ENCODE results near the gene ALDH1A3. TPM values are rescaled to one million over a fixed set of nuclear protein-coding genes. Genes with fewer than 3 reads are reported as not detected.
"Not testable (repeated sequence)": the region's sequence is repeated elsewhere in the genome, so short reads cannot be mapped to it uniquely, and the experiment has no call there.

Gene ALDH1A3
- total and polyA plus RNA-seq, 5 donors = 8.3 to 10.3 (median 8.9) TPM

DNA sequence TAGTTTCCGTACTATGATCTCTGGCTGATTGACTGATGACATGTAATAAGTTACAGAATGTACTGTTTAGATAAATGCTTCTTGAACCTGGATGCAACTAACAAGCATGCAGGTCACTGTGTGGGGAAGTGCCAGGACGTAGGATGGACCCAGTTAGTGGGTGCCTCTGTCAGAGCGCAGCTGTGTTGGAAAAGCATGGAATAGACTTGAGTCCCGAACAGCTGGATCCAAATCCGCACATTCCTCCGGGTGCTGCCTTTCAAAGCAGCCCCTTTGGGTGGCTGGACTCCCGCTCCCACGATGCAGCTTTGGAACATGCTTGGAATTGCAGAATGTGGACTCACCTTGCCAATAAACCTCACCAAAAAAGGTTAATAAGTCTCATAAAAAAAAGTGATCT is 35.5 kb upstream of the ALDH1A3 start:
- Histone ChIP-seq H3K27me3 (ENCODE audit: control insufficient read depth, insufficient read depth) (no peaks in the 10 kb centered on the region), H3K4me3 (ENCODE audit: low read length) (no peak overlapping the region), H3K4me1 (ENCODE audit: control insufficient read depth, insufficient read depth, low read length) (no peaks in the 10 kb centered on the region), H3K9me3 (ENCODE audit: control insufficient read depth, low read length) (no peaks in the 10 kb centered on the region), H3K27ac (ENCODE audit: low read length) (no peak overlapping the region)
- DNase-seq (no peak), ATAC-seq (no peak)
- intact Hi-C loops (cut with DNase I) = no loop called here
- 77% methylated on average over 8 of the region's 8 CpGs for WGBS

DNA sequence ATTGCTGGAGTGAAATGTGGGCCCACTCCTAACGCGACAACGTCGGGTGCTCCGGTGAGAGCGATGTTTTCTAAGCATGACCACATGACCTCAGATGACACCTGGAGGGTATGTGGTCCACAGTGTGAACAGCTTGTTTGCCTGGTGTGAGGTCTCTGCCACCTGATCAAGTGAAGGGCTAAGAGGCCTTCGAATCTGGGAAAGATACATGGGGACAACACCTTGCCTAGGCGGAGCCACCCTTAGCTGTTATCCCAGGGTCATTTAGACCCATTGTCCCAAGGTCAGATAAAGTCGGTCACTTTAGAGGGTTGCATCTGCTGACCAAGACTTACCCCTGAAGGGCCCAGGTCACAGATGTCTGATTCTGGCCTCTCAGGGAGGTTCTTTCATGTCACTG is 34.9 kb upstream of the ALDH1A3 start:
- Histone ChIP-seq H3K27me3 (ENCODE audit: control insufficient read depth, insufficient read depth) (no peaks in the 10 kb centered on the region), H3K4me1 (ENCODE audit: control insufficient read depth, insufficient read depth, low read length) (no peaks in the 10 kb centered on the region), H3K27ac (ENCODE audit: low read length) (no peak overlapping the region), H3K9me3 (ENCODE audit: control insufficient read depth, low read length) (no peaks in the 10 kb centered on the region), H3K4me3 (ENCODE audit: low read length) (no peak overlapping the region)
- no peak for DNase-seq
- intact Hi-C loops (cut with DNase I) = no loop called here
- 91% methylated on average over 9 of the region's 9 CpGs for WGBS
- no peak for ATAC-seq

GRCh38 chr15:100847194-100847593 is 32.4 kb upstream of the ALDH1A3 start:
- H3K9me3 ChIP-seq (ENCODE audit: control insufficient read depth, low read length) = no peaks in the 10 kb centered on the region
- no peak for DNase-seq
- no peak overlapping the region for H3K27ac ChIP-seq (ENCODE audit: low read length)
- intact Hi-C loops (cut with DNase I) = no loop called here
- 92% methylated on average over 5 of the region's 5 CpGs for WGBS
- H3K4me1 ChIP-seq (ENCODE audit: control insufficient read depth, insufficient read depth, low read length) = no peaks in the 10 kb centered on the region
- H3K4me3 ChIP-seq (ENCODE audit: low read length) = no peak overlapping the region
- no peaks in the 10 kb centered on the region for H3K27me3 ChIP-seq (ENCODE audit: control insufficient read depth, insufficient read depth)
- no peak for ATAC-seq

DNA sequence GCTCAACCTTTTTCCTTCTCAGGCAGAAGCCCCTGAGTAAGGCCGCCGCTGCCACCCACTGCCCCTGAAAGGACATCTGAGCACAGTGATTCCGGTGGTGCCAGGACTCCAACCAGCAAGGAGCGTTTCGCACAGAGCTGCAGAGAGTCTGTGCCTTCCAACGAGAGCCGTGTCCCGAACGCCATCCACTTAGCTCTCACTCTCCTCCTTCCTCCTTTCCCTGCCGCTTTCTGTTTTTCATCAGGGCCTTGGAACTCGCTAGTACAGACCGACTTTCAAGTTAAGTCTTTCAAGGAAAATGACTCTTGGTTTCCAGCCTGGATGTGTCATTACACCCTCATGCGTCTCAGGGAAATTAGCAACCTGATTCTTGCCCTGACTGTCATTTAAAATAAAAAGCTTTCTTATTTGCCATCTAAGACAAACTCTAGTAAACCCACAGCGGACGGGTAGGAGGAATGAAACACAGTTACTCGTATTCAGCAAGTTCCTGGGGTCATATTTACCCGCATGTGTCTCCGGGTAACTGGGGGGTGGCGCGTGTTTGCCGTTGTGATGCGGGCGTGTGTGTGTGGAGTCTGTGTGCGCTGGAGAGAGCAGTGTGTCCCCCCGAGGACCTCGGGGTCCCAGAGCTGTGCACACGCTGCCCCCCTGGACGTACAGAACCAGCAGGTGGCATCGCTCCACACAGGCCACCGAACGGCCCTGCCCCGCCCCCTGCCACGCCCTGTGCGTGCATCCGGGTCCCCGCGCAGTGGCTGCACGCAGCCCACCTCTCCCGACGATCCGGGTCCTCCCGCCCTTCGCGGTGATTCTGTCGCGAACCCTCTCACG is 30.4 kb upstream of the ALDH1A3 start:
- no peak overlapping the region for H3K27ac ChIP-seq (ENCODE audit: low read length)
- H3K27me3 ChIP-seq (ENCODE audit: control insufficient read depth, insufficient read depth) = no peaks in the 10 kb centered on the region
- peaks cover 1% of the 10 kb centered on the region for H3K4me1 ChIP-seq (ENCODE audit: control insufficient read depth, insufficient read depth, low read length)
- WGBS = 16% methylated on average over 47 of the region's 47 CpGs
- peak overlapping the region; percentile 16 for H3K4me3 ChIP-seq (ENCODE audit: low read length)
- intact Hi-C loops (cut with DNase I) = no loop called here
- ATAC-seq = peak; percentile 74 to 88
- H3K9me3 ChIP-seq (ENCODE audit: control insufficient read depth, low read length) = no peaks in the 10 kb centered on the region
- peak; percentile 38 to 77 (median 77) for DNase-seq

DNA sequence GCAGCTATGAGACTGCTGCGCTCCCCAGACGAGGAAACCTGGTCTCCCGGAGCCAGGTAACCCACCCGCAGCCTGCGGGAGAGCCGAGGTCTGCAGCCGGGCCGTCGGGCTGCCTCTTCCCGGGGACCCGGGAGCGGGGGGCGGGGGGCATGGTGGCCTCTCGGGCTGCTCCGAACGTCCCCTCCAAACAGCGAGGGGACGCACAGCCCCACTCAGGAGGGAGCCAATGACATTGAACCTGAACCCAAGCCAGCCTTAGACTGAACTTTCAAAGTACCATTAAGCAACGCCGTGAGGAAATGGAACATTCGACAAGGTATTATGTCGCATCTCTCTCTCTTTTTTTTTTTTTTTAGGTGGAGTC is 29.8 kb upstream of the ALDH1A3 start:
- peak in 1 of 2 donors; percentile 32 for ATAC-seq
- no peak overlapping the region for H3K27ac ChIP-seq (ENCODE audit: low read length)
- WGBS = 12% methylated on average over 22 of the region's 22 CpGs
- no peak for DNase-seq
- intact Hi-C loops (cut with DNase I) = no loop called here
- H3K27me3 ChIP-seq (ENCODE audit: control insufficient read depth, insufficient read depth) = no peaks in the 10 kb centered on the region
- H3K9me3 ChIP-seq (ENCODE audit: control insufficient read depth, low read length) = no peaks in the 10 kb centered on the region
- peak overlapping the region; percentile 16 for H3K4me3 ChIP-seq (ENCODE audit: low read length)
- peaks cover 1% of the 10 kb centered on the region for H3K4me1 ChIP-seq (ENCODE audit: control insufficient read depth, insufficient read depth, low read length)

DNA sequence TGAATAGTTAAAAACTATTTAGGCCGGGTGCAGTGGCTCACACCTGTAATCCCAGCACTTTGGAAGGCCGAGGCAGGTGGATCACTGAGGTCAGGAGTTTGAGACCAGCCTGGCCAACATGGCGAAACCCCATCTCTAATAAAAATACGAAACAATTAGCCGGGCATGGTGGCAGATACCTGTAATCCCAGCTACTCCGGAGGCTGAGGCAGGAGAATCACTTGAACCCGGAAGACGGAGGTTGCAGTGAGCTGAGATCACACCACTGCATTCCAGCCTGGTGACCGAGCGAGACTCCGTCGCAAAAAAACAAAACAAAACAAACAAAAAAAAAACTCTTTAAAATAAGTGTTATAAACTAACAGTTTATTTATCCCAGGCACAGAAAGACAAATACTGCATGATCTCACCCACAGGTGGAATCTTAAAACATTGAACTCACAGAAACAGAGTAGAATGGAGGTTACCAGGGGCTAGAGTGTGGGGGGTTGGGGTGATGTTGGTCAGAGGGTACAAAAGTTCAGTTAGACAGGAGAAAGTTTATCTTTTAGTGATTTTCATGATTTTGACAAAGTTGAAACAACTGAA is 28.1 kb upstream of the ALDH1A3 start:
- ATAC-seq; H3K4me3 ChIP-seq (ENCODE audit: low read length); intact Hi-C loops (cut with DNase I); H3K27ac ChIP-seq (ENCODE audit: low read length); H3K4me1 ChIP-seq (ENCODE audit: control insufficient read depth, insufficient read depth, low read length); H3K9me3 ChIP-seq (ENCODE audit: control insufficient read depth, low read length); DNase-seq; H3K27me3 ChIP-seq (ENCODE audit: control insufficient read depth, insufficient read depth): not testable (repeated sequence)
- WGBS = 95% methylated on average over 12 of the region's 12 CpGs

DNA sequence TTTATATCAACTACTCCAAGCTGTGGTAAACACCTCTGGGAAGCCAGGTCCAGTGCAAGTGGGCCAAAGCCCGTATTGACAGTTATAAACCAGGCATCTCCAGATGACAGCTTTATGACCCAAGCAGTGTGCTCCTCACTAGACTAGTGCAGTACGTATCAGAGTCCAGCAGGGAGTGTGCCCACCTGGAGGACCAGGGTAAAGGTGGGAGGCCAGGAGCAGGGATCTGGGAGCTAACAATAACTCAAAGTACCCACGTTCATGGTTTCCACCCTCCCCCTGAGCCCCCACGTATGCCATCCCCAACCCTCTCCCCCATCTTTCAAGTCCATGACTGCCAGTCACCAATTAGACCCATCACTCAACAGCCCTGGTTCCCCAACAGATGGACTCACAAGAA is 27.0 kb upstream of the ALDH1A3 start:
- intact Hi-C loops (cut with DNase I) = no loop called here
- H3K27ac ChIP-seq (ENCODE audit: low read length) = no peak overlapping the region
- 81% methylated on average over 4 of the region's 4 CpGs for WGBS
- H3K9me3 ChIP-seq (ENCODE audit: control insufficient read depth, low read length) = no peaks in the 10 kb centered on the region
- no peaks in the 10 kb centered on the region for H3K27me3 ChIP-seq (ENCODE audit: control insufficient read depth, insufficient read depth)
- no peak for DNase-seq
- H3K4me1 ChIP-seq (ENCODE audit: control insufficient read depth, insufficient read depth, low read length) = peaks cover 1% of the 10 kb centered on the region
- H3K4me3 ChIP-seq (ENCODE audit: low read length) = no peak overlapping the region
- no peak for ATAC-seq

GRCh38 chr15:100853676-100854440 is 25.8 kb upstream of the ALDH1A3 start:
- Histone ChIP-seq H3K27me3 (ENCODE audit: control insufficient read depth, insufficient read depth) (no peaks in the 10 kb centered on the region), H3K9me3 (ENCODE audit: control insufficient read depth, low read length) (no peaks in the 10 kb centered on the region), H3K4me1 (ENCODE audit: control insufficient read depth, insufficient read depth, low read length) (peaks cover 1% of the 10 kb centered on the region), H3K27ac (ENCODE audit: low read length) (no peak overlapping the region), H3K4me3 (ENCODE audit: low read length) (no peak overlapping the region)
- WGBS = 84% methylated on average over 15 of the region's 15 CpGs
- ATAC-seq (no peak), DNase-seq (no peak)
- intact Hi-C loops (cut with DNase I) = no loop called here

DNA sequence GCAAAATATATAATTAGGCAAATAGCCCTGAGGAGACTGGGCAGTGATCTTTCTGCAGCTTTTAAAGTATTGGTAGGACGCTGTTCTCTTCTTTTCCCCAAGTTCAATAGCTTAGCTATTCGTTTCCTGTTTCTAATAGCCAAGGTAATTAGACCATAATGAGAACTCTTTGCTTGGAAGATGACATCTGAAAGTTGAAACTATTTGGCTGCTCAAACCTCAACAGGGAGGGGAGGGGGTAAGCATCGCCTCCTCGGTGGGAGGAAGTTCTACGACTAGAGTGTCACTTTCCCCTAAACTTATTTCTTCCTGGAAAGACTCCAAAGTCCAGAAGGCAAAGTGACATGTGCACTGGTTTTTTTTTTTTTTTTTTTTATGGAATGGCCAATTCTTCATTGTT is 22.8 kb upstream of the ALDH1A3 start:
- DNase-seq = no peak
- Histone ChIP-seq H3K27ac (ENCODE audit: low read length) (no peak overlapping the region), H3K9me3 (ENCODE audit: control insufficient read depth, low read length) (peaks cover 3% of the 10 kb centered on the region), H3K27me3 (ENCODE audit: control insufficient read depth, insufficient read depth) (no peaks in the 10 kb centered on the region), H3K4me1 (ENCODE audit: control insufficient read depth, insufficient read depth, low read length) (peaks cover 1% of the 10 kb centered on the region), H3K4me3 (ENCODE audit: low read length) (no peak overlapping the region)
- ATAC-seq = no peak
- 37% methylated on average over 5 of the region's 5 CpGs for WGBS
- intact Hi-C loops (cut with DNase I) = no loop called here

- ATAC-seq (no peak), DNase-seq (no peak)
- intact Hi-C loops (cut with DNase I) = no loop called here
- Histone ChIP-seq H3K27me3 (ENCODE audit: control insufficient read depth, insufficient read depth) (no peaks in the 10 kb centered on the region), H3K4me3 (ENCODE audit: low read length) (no peak overlapping the region), H3K9me3 (ENCODE audit: control insufficient read depth, low read length) (peaks cover 3% of the 10 kb centered on the region), H3K27ac (ENCODE audit: low read length) (no peak overlapping the region), H3K4me1 (ENCODE audit: control insufficient read depth, insufficient read depth, low read length) (no peaks in the 10 kb centered on the region)
- WGBS = 85% methylated on average over 2 of the region's 2 CpGs
Observed at GRCh38 chr15:100858294-100858693, 21.3 kb upstream of the ALDH1A3 start.

Measured in right cardiac atrium (tissue), 5 donors.